Measurements from ENCODE around the gene SEC14L2.

The SEC14L2 gene

DNA sequence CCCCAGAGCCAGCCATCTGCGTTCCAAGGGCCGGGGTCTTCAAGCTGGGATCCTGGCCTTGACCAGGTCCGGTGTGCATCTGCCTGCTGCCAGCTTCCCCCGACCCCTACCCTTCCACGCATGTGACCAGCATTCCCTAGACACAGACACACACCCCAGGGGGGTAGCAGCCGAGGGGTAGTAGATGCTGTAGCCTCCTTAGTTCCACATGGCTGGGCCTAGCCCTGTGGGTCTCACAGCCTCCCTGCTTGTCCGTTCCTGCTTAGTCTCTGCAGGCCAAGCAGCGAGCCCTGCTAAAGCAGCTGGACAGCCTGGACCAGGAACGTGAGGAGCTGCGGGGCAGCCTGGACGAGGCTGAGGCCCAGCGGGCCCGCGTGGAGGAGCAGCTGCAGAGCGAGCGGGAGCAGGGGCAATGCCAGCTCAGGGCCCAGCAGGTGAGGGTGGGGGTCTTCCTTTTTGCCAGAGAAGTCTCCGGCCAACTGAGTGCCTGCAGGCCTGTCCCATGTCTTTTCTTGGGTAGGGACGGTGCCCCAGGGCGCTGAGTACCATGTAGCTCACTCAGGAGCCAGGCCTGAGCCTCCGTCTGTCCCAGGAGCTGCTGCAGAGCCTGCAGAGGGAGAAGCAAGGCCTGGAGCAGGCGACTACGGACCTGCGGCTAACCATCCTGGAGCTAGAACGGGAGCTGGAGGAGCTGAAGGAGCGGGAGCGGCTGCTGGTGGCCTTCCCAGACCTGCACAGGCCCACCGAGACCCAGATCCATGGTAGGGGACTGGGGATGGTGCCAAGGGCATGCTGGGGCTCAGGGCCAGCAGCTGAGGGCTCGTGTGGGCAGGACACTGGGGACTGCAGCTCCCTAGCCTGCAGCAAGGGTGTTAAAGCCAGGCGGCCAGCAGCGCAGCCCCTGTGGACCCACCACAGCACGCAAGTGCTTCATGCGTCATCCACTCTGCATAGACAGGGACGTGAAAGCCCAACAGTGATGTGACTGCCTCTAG is 23.2 kb upstream of the SEC14L2 start:
- DNase-seq (ENCODE audit: extremely low spot score, insufficient read length, low read depth), result no peak
- FAIRE-seq, result no peak

DNA sequence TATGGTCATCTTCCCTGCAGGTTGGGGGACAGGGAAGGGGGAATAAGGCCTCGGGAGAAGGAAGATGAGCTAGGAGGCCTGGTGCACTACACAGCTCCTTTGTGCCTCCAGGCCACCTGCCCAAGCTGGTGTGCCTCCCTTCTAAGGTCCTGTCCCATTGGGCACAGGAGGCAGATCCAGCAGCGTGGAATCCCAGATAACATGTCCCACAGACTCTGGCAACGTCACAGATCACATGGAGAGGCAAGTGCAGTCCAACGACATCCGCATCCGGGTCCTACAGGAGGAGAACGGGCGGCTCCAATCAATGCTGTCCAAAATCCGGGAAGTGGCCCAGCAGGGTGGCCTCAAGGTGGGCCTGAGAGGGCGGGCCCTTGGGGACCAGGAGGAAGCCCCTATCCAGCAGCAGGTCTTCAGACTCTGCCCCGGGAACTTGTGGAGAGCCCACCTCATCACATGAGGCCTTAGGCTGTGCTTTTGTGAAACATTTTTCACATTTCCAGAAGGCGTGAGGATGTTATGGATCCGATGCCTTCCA is 21.4 kb upstream of the SEC14L2 start:
- DNase-seq (ENCODE audit: extremely low spot score, insufficient read length, low read depth), result no peak
- no peak for FAIRE-seq

DNA sequence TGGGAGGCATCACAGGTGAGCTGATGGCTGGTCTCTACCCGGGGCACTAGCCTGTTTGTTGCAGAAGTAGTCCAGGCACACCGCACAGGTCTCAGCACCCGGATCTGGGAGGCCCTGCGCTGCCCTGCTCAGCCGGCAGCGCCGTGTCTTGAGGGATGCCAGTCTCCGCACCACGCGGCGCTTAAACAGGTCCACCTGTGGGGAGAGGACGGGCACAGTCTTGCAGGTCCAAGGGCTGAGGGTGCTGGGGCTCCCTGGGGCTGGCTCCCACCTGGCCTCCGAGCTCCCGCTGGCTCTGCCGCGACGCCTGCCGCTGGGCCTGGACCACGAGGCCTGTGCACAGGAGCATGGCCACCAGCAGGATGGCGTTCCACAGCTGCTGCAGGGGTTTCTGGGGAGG is 16.8 kb upstream of the SEC14L2 start:
- DNase-seq (ENCODE audit: extremely low spot score, insufficient read length, low read depth) (no peak), FAIRE-seq (no peak)

DNA sequence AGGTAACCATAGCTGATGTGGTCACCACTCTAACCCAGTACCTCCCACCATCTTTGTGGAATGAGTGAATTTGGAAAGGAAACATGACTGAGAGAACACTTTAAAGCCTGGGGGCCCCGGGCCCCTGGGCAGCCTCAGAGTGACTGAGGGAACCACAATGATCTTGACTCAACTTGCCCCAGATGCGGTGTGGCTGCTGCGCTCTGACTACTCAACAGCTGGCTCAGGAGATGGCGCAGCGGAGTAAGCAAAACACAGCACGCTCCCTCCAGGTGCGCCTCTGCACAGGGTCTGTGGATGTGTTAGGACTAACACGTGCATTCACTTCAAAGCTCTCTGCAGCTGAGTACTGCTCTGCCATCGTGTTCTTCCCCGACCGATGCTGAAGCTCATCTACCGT is 15.6 kb upstream of the SEC14L2 start:
- DNase-seq (ENCODE audit: extremely low spot score, insufficient read length, low read depth) (no peak), FAIRE-seq (no peak)

DNA sequence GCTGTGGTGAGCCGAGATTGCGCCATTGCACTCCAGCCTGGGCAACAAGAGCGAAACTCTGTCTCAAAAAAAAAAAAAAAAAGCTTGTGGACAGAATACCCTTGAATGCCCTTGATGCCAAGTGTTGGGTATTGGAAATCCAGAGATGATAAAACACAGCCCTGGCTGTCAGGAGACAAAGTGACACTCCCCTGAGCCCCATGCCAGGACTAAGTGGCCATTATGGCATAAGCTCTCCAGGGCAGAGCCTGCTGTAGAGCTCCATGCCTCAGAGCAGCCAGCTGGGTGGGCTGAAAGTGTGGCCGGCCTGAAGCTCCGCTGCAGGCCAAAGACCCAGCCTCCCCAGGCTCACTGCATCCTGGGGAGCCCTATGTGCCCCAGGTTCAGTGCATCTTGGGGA is 14.5 kb upstream of the SEC14L2 start:
- DNase-seq (ENCODE audit: extremely low spot score, insufficient read length, low read depth) (no peak), FAIRE-seq (no peak)

DNA sequence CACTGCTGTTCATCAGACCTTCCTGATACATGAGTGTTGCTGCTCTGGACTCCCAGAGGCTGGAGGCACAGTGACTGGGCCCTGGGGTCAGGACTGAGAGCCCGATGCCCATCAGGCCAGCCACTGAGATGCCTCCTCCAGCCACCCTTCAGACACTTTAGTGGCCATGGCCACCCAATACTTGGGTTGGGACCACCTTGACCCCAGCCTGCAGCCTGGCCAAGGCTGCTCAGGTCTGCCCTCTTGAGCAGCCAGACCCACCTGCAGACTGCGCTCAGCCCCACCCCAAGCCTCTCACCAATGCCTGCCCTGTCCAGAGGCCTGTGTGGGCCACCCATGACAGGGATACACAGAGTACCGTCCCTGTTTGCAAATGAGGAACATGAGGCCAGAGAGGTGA is 13.8 kb upstream of the SEC14L2 start:
- no peak for FAIRE-seq
- DNase-seq (ENCODE audit: extremely low spot score, insufficient read length, low read depth), result no peak

DNA sequence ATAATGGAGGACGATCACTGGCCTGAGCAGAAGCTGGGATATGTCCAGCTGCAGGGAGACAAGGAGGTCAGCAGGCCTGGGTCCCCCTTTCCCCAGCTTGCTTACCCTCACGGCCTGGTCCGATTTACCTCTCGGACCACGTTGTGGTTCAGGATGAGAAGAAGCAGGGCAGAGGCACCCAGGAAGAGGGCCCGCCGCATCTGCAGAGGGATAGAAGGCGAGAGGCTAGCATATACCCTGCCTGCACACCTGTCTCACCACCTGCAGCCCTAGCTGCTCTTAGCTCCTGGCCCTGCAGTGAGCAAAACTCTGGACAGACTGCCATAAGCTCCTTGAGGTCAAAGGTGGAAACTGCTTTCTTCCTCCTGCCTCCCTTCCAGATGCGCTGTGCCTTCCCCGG is 10.9 kb upstream of the SEC14L2 start:
- DNase-seq (ENCODE audit: extremely low spot score, insufficient read length, low read depth), result no peak
- no peak for FAIRE-seq

DNA sequence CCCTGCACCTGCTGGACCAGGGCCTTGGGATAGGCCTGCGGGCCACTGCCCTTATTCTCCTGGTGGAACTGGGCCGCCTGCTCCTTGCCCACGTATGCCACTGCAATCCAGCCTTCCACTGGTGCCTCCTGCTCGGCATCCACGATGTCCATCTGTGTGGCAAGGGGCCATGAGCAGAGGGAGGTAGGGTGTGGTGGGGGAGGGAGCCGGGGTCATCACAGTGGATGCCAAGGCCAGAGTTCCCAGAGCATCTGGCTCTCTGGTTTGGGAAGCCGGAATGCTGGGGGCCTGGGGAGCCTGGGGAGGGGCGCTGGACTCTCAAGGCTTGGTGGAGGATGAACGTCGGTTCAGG is 10.2 kb upstream of the SEC14L2 start:
- FAIRE-seq (no peak), DNase-seq (ENCODE audit: extremely low spot score, insufficient read length, low read depth) (no peak)

DNA sequence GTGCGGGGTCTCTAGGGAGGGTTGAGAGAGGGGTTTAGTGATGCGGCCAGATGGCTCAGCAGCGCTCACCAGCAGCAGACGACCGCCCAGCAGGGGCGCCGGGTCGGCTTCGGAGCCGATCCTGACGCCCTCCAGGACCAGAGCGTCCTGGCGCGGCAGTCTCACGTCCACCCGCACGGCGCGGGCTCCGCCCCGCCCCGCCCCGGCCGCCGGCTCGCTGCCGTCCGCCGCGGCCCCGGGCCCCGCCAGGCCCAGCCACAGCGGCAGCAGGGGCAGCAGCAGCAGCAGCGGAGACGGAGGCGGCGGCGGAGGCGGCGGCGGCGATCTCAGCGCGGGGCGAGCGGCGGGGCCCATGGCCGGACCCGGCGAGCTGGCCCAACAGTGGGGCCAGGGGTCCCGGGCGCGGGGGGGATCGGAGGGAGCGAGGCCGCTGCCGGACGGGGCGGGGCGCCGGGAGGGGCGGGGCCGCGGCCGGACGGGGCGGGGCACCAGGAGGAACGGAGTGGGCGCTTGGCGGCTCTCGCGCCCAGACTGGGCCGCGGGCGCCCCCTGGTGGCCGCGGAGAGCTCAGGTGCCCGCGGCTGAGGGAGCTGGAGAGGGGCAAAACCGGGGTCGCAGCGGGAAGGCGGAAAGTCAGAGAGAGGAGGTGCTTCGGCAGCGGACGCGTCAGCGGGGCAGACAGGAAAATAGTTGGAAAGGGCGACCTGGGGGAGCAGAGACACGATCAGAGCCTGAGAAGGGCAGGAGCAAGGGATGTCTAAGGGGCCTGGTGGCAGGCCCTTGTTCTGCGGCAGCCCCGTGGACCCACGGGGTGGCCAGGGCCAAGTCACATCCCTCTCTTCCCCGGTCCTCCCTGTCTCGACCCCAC is 9.6 kb upstream of the SEC14L2 start, which contains the start of gene RNF215:
Gene RNF215 (minus strand): TSS at position 452 of the 868 bp plus-strand sequence. CDS start 98 bp downstream, at position 354.
- DNase-seq (ENCODE audit: extremely low spot score, insufficient read length, low read depth) (peak; percentile 89), FAIRE-seq (peak; percentile 74)

DNA sequence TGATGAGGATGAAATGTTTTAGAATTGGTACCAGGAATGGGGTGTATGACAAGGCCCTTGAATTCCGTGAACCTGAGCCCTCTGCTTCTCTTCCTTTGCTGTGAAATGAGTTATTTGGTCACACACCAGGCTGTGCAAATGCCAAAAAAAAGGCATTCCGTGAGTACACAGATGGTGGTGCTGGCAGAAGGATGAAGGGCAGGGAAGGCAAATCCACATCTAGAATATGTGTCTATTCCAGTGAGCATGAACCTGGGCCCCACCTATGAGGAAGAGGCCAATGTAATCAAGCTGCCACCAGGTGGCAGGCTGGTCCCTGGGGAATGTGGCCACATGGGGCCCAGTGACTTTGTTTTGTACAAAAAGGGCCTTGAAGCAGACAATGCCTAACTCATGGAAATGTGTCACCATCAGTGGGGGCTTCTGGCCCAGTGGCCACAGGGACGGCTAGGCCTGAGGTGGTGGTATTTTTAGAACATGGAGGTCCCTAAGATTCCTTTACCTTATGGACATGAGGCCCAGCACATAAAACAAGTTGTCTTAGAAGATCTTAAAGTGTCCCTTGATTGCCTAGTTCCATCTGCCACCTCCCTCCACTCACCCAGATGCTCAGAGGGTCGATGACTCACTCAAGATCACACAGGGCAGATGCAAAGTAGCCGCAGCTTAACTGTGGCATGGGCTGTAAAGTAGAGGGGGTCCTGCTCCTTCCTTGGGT is 5.7 kb upstream of the SEC14L2 start:
- FAIRE-seq, result peak; percentile 93
- peak; percentile 62 for DNase-seq (ENCODE audit: extremely low spot score, insufficient read length, low read depth)

DNA sequence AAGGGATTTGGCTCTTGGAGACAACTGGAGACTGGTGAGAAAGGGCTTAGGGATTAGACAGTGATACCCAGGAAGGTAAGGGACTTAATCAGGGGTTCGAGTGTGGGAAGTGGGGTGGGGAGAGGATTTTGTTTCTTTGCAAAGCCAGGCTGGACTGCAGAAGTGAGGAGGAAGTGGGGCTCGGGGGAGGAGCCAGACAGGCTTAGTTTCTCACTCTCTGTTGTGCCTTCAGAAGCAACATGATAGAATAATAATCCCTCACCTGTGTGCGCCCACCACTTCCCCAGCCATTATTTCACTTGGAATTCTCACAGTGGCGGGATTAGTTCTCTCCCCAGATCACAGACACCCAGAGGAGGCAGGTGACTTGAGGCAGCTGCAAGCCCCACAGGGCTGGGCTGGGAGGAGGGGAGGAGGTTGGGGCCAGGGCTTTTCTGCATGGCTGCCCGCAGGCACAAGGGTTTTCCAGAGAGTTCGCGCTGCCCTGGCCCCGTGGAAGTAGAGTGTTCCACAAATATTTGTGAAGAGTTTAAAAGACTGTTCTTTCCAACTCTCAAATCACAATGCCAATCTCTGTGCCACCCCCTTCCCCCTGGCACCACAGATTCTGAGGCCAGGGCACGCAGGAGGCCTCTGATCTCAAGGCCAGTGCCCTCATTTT is 4.0 kb upstream of the SEC14L2 start:
- DNase-seq (ENCODE audit: extremely low spot score, insufficient read length, low read depth), result no peak
- FAIRE-seq, result peak; percentile 71

DNA sequence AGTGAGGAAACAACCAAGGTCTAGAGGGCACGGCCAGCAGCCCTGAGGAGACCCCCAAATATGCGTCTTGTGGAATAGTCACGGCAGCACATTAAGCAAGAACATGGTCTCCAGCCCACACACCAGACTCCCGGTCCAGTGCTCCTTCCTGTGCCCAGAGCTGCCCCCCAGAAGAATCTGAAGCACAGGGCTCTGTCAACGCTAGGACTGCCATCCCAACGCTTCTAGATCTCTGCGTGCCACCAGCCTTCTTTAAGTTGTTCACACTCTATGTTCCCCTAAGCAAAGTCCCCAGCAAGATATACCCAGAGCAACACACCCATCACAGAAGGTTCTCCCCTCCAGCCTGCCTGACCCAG is 3.5 kb upstream of the SEC14L2 start:
- FAIRE-seq, result no peak

DNA sequence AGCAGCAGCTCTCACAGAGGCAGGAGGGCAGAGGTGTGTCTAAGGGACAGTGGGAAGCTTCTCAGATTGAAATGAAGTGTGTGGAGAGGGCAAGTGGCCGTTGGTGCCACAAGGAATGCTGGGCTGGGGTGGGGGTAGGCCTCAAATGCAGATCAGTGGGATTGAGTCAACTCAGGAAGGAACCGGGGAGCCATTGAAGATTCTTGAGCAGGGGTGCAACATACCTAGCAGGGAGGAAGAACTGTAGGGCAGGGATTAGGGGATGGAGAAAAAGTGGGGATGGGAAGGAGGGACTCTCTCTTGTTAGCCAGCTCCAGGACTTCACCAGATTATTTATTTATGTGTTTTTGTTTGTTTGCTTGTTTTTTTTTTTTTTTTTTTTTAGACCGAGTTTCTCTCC is 2.9 kb upstream of the SEC14L2 start:
- FAIRE-seq (no peak), DNase-seq (ENCODE audit: extremely low spot score, insufficient read length, low read depth) (no peak)

More for the DNA sequence above, 3.5 kb upstream of the SEC14L2 start:
- DNase-seq (ENCODE audit: extremely low spot score, insufficient read length, low read depth), result no peak

DNA sequence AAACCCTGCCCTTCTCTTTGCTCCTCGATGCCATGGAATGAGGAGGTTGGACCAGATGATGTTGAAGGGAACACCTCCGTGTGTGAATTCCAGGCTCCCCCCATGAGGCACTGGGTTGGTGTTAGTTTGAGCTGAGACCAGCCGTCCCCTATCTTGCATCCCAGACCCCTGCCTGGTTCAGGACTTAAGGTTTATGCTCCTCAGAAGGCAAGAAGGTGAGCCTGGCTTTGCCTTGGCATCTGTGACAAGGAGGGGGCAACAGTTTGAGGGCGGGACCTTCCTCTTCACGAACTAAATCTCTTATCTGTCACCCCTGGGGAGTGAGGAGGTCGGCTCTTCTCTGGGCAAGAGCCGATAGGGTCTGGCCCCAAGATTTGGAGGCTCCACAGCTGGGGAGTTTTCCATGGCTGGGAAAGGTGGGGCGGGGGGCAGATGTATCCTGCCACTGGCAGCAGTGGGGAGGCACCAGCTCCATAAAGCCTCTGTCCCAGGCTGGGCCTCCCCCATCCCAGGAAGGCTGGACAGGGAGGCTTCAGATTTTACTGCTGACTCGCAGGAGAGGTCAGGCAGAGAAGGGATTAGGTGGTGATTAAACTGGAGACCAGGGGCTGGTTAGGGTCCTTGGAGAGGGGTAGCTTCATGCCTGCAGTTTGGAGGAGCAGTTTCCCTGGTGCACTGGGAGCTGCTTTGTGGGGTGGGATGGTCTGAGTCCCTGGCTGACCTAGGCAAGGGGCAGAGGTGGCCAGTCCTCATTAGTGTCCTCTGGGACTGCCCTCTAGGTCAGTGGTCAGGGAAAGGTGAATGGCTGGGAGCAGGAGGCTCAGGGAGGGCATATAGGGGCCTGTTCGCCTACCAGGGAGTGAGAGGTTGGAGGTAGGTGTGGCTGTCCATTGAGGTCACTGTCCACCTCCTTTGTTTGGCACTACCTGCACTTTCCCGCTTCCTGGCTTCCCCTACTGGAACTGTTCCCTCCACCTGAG is 1.1 kb downstream of the SEC14L2 start:
- FAIRE-seq, result no peak
- DNase-seq (ENCODE audit: extremely low spot score, insufficient read length, low read depth), result no peak

DNA sequence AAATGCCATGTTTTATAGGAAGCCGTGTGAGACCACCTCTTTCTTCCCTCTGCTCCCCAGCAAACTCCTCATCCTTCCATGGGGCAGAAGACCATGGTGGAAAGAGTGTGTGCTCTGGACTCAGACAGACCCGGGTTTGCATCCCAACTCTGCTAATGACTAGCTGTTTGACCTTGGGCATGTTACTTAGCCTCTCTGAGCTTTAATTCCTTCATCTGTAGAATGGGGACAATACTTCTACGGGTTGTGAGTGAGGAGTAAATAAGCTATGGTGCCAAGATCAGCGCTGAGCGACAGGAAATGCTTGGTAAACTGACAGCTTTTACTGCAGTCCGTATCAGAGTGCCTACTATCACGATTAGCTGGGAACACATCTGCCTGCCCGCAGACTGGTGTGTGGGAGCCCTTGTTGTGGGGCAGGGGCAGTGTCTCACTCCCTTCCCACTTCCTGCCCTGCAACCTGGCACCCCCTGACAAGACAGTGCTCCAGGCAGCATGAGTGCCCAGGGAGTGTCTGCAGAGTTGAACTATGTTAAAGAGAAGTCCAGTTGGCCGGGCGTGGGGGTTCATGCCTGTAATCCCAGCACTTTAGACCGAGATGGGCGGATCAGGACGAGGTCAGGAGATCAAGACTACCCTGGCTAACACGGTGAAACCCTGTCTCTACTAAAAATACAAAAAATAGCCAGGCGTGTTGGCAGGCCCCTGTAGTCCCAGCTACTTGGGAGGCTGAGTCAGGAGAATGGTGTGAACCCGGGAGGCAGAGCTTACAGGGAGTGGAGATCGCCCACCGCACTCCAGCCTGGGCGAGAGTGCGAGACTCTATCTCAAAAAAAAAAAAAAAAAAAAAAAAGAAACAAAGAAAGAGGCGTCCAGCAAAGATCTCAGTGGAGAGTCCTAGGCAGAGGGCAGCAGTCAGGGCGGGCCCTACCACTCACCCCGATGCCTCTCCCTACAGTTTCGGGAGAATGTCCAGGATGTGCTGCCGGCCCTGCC is 2.2 kb downstream of the SEC14L2 start:
- no peak for FAIRE-seq
- DNase-seq (ENCODE audit: extremely low spot score, insufficient read length, low read depth), result no peak

DNA sequence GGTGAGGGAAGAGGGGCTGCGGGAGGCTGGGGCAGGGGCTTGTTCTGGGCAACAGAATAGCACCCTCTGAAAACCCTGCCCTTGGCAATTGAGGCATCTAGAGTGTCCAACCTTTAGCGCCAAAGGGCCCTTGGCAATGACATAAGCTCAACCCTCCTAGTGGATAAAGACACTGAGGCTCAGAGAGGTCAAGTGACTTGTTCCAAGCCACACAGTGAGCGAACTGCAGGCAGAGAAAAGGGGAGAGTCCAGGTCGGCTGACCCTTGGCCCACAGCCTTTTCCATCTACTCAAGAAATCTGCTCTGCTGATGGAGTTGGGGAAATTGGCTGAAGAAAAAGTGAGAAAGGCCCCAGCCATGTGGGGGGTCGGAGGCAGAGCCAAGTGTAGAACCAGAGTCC is 2.9 kb downstream of the SEC14L2 start:
- FAIRE-seq (no peak), DNase-seq (ENCODE audit: extremely low spot score, insufficient read length, low read depth) (no peak)

DNA sequence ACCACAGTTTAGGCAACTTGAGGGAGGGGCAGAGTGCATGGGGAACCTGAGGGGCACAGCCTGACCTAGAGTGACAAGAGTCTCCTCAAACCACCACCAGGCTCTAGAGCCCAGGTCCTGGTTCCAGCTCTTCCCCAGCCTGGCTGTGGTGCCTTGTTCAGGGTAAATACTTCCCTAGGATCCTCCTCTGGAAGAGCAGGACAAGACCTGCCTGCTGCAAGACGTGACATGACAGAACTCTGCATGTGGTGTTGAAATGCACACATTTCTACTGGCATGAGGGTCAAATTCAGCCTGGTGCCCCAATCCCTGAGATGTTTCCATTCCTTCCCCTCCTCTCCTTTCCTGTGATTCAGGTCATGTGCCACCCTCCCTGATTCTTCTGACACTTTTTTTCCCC is 3.3 kb downstream of the SEC14L2 start:
- DNase-seq (ENCODE audit: extremely low spot score, insufficient read length, low read depth), result no peak
- FAIRE-seq, result no peak
